Skeletal muscle satellite cell (primary cell): ENCODE results near the gene MARCOL. TPM values are rescaled to one million over a fixed set of nuclear protein-coding genes. Genes with fewer than 3 reads are reported as not detected.

Experiments used
- H3K27me3 ChIP-seq: 2 replicates; pipeline ENCODE4 v1.7.0; 2013; ENCODE audit warnings: low read length; ENCODE audit not compliant: control insufficient read depth, insufficient read depth
- H3K36me3 ChIP-seq: 2 replicates; pipeline ENCODE4 v1.7.0; 2013; ENCODE audit warnings: mild to moderate bottlenecking, control low read depth, low read length; ENCODE audit not compliant: insufficient read depth
- H3K4me1 ChIP-seq: 2 replicates; pipeline ENCODE4 v1.7.0; 2013; ENCODE audit warnings: low read length; ENCODE audit not compliant: control insufficient read depth, insufficient read depth
- H3K4me2 ChIP-seq: 2 replicates; pipeline ENCODE4 v1.7.0; 2013; ENCODE audit warnings: mild to moderate bottlenecking, low read length
- H3K4me3 ChIP-seq: 2 replicates; pipeline ENCODE4 v1.7.0; 2013; ENCODE audit warnings: low read length
- H3K9ac ChIP-seq: 2 replicates; pipeline ENCODE4 v1.7.0; 2013; ENCODE audit warnings: mild to moderate bottlenecking, low read depth, low read length, moderate library complexity
- H3K9me3 ChIP-seq: replicated peaks from 2 replicates; pipeline ENCODE4 v1.7.0; 2013; ENCODE audit warnings: mild to moderate bottlenecking, control low read depth, low read length
- total RNA-seq: library from RNA; depleted of rRNA; stranded (reverse); fragments of >200 nt; gene quantifications from 2 replicates; pipeline ENCODE4 v1.2.3, GENCODE V29; 2012; rRNA removed

Gene MARCOL, protein sequence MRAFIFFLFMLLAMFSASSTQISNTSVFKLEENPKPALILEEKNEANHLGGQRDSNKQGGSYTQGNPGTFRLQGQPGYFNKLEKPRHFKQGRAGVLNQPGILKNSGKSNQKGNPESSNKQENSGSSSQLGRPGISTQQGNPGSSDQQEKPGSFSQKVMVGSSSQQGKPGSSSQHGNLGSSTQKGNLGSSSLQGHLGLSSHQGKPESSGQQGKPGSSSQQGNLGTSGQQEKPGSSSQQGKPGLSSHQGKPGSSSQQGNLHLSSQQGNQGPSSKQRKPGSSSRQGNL
- total RNA-seq = not detected in 2 replicates

DNA sequence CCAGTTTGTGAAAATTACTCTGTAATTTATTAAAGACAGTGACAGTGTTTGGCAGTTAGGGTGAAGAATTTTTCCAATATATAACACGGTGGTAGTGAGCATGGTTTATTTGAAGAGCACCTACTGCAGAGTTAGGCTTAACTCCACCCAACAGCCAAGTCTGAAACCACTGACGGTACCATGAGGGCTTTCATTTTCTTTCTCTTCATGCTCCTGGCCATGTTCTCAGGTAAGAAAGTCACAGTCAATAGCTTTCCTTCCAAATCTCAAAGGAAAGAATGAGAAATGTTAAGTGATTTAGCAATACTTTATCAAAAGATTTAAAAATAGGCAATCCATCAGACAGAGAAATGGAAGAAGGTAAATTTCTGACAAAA, at the start of gene MARCOL:
Gene MARCOL, plus strand, starts transcription at position 108 of the 377 bp plus-strand sequence. Its CDS starts 73 bp downstream, at position 181.
- Histone ChIP-seq H3K36me3 (no peaks in the 10 kb centered on the region), H3K27me3 (peaks cover 8% of the 10 kb centered on the region), H3K4me2 (no peak within 1 kb of the TSS)

DNA sequence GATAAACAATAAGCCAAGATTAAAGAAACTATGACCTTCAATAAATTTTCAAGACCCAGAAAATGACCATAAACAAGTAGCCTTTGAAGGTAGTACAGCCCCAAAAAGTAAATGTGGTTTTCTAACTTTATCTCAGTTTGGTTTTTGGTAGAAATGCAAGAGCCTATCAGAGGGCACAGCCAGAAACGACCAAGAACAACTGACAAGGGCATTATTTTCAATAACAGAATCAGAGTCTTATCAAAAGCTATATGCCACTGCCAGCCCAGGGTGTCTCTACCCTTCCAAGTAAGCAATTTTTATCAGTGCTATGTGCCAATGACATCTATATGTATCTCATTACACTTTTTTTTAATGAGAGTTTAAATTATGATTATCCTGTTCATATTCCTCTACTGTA, 47.3 kb upstream of the MARCOL start:
- Histone ChIP-seq H3K4me2 (no peak overlapping the region), H3K9me3 (no peaks in the 10 kb centered on the region), H3K4me3 (no peak overlapping the region), H3K9ac (no peak overlapping the region), H3K27me3 (no peaks in the 10 kb centered on the region), H3K36me3 (no peaks in the 10 kb centered on the region), H3K4me1 (peaks cover 1% of the 10 kb centered on the region)

More for the DNA sequence above, at the start of gene MARCOL:
- Histone ChIP-seq H3K9ac (no peak within 1 kb of the TSS), H3K4me1 (no peaks in the 10 kb centered on the region), H3K9me3 (no peaks in the 10 kb centered on the region), H3K4me3 (no peak within 1 kb of the TSS)

DNA sequence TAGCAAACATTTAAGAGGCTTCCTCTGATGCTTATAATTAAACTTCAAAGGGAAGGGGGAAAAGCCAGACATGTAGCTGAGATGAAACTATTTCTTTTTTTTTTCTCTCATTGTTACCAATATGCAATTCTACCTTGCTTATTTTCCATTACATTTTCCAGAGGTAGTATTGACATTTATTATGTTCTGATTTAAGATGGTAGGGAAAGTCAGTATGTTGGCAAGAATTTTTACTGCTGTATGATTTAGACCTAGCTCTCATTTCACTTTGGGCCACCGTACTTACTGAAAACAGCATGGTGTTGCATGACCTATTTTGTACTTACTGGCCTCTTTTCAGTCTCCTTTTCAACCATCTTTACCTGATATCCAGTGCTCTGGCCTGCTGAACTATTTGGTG, 45.1 kb upstream of the MARCOL start:
- no peaks in the 10 kb centered on the region for H3K4me1 ChIP-seq
- no peak overlapping the region for H3K4me2 ChIP-seq
- no peaks in the 10 kb centered on the region for H3K9me3 ChIP-seq
- H3K4me3 ChIP-seq = no peak overlapping the region
- no peak overlapping the region for H3K9ac ChIP-seq
- no peaks in the 10 kb centered on the region for H3K36me3 ChIP-seq
- H3K27me3 ChIP-seq = no peaks in the 10 kb centered on the region

DNA sequence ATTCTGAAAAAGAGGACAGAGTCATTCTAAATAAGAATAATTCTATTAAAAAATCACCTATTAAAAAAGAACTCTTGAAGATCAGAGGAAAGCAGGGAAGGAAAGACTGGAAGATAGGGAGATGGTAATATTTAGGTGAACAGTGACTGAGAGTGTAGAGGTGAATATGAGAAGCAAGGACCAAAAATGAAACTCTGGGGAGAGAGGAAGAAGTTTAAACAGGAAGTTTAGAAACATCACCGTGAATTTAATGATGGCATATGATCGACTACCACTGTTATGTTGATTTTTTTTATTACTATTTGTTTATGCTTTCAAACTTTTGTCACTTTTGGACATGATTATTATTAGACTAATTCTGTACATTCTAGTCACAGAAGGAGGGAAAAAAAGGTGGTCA, 37.2 kb upstream of the MARCOL start:
- no peaks in the 10 kb centered on the region for H3K27me3 ChIP-seq
- H3K4me3 ChIP-seq = no peak overlapping the region
- no peaks in the 10 kb centered on the region for H3K9me3 ChIP-seq
- H3K4me1 ChIP-seq = no peaks in the 10 kb centered on the region
- no peak overlapping the region for H3K9ac ChIP-seq
- no peak overlapping the region for H3K4me2 ChIP-seq
- H3K36me3 ChIP-seq = no peaks in the 10 kb centered on the region

DNA sequence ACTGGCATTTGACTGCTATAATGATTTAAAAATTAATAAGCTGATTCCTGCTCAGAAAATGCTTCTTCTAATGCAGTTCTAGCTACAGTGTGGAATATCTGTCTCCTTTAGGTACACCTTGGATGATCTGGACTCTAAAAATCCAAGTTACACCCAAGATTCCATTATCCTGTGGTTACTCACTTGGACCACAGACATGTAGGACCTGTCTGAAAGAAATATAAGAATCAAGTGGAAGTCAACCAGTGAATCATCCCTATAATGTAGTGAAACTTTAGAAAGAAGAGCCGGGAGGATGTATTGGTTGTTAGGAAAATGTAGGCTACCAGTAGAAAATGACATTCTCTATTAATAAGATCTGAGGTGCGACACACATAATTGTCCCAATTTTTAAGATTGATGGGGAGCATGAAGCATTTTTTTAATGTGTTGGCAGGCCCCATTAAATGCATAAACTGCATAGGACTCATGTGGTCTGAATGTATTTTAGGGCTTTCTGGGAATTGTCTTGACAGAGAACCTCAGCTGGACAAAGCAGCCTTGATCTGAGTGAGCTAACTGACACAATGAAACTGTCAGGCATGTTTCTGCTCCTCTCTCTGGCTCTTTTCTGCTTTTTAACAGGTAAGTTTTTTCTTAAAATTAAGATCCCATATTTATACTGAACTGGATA, 35.7 kb upstream of the MARCOL start, which contains the start of gene SPINK6:
Gene SPINK6, plus strand, starts transcription at position 512 of the 673 bp plus-strand sequence. Its CDS starts 55 bp downstream, at position 567.
- no peaks in the 10 kb centered on the region for H3K4me1 ChIP-seq
- H3K4me3 ChIP-seq = no peak within 1 kb of the TSS
- no peaks in the 10 kb centered on the region for H3K27me3 ChIP-seq
- H3K9ac ChIP-seq = no peak within 1 kb of the TSS
- H3K4me2 ChIP-seq = no peak within 1 kb of the TSS
- H3K36me3 ChIP-seq = no peaks in the 10 kb centered on the region
- H3K9me3 ChIP-seq = no peaks in the 10 kb centered on the region

DNA sequence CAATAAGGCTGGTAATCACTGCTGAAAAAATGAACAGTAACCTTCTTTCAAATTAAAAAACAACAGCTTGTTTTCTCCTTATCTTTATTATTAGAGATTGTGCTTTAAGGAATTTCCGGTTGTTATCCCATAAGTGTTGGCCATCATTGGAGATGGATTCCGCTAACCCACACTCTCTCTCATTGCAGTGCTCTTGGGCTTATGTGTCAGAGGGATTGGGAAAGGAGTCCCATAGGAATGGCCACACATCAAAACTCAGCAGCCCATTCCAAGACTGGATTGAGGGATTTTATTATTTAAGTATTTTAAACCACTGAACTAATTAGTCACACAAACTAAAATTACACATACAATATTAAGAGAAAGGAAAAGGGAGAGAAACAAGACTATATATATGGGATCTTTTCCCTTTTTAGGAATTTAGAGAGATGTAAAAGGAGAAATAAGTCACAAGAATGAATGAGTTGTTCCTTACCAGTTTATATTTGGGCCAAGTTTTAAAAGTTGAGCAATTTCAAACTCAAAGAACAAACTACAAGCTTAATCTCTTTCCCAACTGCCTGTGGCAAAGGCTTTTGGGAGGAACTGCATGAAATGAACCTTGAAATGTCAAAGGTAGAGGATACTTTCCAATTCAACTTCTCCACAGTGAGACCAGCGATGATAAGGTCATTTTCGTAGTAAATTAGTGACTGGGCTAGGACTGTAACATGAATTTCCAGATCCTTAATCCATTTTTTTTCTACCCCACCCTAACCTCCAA, 33.1 kb upstream of the MARCOL start:
- no peak overlapping the region for H3K4me2 ChIP-seq
- H3K4me3 ChIP-seq = no peak overlapping the region
- H3K36me3 ChIP-seq = no peaks in the 10 kb centered on the region
- H3K9me3 ChIP-seq = no peaks in the 10 kb centered on the region
- no peaks in the 10 kb centered on the region for H3K4me1 ChIP-seq
- H3K27me3 ChIP-seq = no peaks in the 10 kb centered on the region
- no peak overlapping the region for H3K9ac ChIP-seq

DNA sequence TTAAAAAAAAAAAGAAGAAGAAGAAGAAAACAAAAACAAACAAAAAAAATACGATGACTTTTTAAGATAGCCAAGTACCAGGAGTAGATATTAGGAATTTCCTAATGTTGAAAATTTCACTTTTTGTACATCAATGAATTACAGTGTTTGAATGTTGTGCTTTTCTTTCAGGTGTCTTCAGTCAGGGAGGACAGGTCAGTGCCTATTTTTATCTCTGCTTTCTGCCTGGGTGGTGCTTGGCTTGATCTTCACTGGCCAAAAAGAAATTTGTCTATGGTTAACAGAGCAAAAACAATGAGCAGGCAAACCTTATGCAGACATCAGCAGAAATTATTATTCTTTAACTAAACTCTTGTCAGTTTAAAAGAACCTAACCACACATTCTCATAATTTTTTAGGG, 32.5 kb upstream of the MARCOL start:
- Histone ChIP-seq H3K4me2 (no peak overlapping the region), H3K4me3 (no peak overlapping the region), H3K9ac (no peak overlapping the region), H3K27me3 (no peaks in the 10 kb centered on the region), H3K4me1 (no peaks in the 10 kb centered on the region), H3K36me3 (no peaks in the 10 kb centered on the region), H3K9me3 (no peaks in the 10 kb centered on the region)

DNA sequence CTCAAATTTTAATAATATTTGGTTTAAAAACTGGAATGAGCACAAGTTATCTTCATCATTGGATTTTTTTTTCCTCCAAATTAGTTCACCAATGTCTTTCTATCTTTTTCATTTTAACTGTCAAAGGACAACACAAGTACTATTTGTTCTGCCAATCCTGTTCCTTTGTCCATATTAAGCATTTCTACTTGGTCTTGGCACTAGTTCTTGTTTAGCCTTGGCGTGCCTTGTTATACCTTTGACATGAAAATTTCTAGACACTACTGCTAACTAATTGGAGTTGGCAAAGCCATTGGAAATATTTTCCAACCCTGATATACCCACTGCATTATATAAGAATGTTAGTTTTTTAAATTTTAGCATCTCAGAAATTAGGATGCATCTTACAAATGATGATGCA, 31.7 kb upstream of the MARCOL start:
- no peaks in the 10 kb centered on the region for H3K4me1 ChIP-seq
- no peak overlapping the region for H3K4me2 ChIP-seq
- no peaks in the 10 kb centered on the region for H3K9me3 ChIP-seq

DNA sequence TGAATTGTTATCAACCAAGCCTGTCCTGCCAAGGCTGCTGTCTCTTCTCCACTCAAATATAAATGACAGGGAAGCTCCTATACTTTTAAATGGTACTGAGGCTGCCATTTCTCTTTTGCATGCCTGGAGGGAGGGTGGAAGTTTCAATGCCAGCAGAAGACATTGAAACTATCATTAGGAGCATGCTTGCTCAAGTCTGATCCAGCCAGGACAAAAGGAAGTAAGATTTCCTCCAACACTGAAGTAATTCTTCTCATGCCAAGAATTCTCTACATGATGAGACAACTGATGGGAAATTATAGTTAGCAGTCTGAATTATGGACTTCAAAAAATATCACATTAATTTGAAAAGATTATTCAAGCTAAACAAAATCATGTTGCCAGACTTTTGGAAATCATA, 30.1 kb upstream of the MARCOL start:
- Histone ChIP-seq H3K4me1 (no peaks in the 10 kb centered on the region), H3K4me3 (no peak overlapping the region), H3K9ac (no peak overlapping the region), H3K27me3 (no peaks in the 10 kb centered on the region), H3K4me2 (no peak overlapping the region), H3K9me3 (no peaks in the 10 kb centered on the region), H3K36me3 (no peaks in the 10 kb centered on the region)

More for the DNA sequence above, 31.7 kb upstream of the MARCOL start:
- Histone ChIP-seq H3K36me3 (no peaks in the 10 kb centered on the region), H3K4me3 (no peak overlapping the region), H3K9ac (no peak overlapping the region), H3K27me3 (no peaks in the 10 kb centered on the region)

DNA sequence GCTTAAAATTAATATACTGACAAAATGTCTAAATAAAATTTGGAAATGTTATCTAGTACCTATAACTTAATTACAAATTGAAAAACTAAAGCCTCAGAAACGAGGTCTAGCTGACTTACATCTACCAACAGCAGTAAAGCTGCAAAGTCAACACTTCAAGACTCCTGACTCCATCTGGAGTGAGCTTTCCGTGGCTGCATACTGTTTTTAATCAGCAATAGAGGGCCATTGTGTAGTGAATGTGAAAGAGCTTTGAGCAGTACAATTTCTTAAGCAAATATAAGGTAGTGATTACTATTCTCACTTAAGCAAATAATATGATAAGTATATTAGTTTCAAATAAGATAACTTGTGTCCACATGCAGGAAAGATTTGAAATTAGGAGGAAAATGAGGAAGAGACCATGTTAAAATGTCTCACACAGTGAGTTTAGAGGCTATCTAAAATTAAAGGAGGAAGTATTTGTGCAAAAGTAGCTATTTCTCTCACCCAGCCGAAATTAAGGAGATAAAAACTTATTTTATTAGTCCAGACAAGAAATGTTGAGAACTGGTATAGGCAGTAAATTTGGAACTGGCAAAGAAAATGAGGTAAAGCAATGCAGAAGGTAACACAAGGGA, 29.1 kb upstream of the MARCOL start:
- Histone ChIP-seq H3K36me3 (no peaks in the 10 kb centered on the region), H3K4me1 (no peaks in the 10 kb centered on the region), H3K4me2 (no peak overlapping the region), H3K27me3 (no peaks in the 10 kb centered on the region), H3K9me3 (no peaks in the 10 kb centered on the region), H3K4me3 (no peak overlapping the region), H3K9ac (no peak overlapping the region)

DNA sequence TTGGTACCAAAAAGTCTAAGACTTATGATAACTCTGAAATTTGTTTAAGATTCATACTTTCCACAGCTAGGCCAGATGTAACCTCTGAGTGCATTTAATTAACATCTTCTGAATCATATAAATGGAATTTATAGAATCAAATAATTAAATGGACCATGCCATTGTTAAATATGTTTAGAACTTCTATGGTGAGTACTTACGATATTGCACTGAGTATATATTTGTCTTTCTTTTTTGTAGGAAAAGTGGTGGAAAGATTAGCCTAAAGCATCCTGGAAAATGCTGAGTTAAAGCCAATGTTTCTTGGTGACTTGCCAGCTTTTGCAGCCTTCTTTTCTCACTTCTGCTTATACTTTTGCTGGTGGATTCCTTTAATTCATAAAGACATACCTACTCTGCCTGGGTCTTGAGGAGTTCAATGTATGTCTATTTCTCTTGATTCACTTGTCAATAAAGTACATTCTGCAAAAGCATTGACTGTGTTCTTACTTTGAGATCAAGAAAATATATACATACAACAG, 23.6 kb upstream of the MARCOL start:
- H3K4me2 ChIP-seq = no peak overlapping the region
- H3K9ac ChIP-seq = no peak overlapping the region
- H3K9me3 ChIP-seq = no peaks in the 10 kb centered on the region
- H3K4me1 ChIP-seq = no peaks in the 10 kb centered on the region
- no peak overlapping the region for H3K4me3 ChIP-seq
- no peaks in the 10 kb centered on the region for H3K27me3 ChIP-seq
- no peaks in the 10 kb centered on the region for H3K36me3 ChIP-seq
